CD14-positive monocyte (primary cell): ENCODE measurements around the gene TP53TG5. TPM values are rescaled to one million over a fixed set of nuclear protein-coding genes. Genes with fewer than 3 reads are reported as not detected.

Experiments
- DNase-seq, 3 donors: peaks; one replicate each; pipeline ENCODE4 v3.0.0-alpha.2; 2011 to 2022
- H2AFZ ChIP-seq: 2 replicates; pipeline ENCODE4 v1.6.0; 2012; ENCODE audit warnings: mild to moderate bottlenecking, low read depth, low read length, inconsistent platforms; ENCODE audit not compliant: insufficient read depth, poor library complexity, severe bottlenecking
- H3K27ac ChIP-seq, 2 donors: 1 replicate in 1 of 2; 2 replicates in 1 of 2; pipeline ENCODE4 v1.5.1; 2012 to 2013; ENCODE audit warnings: low read length in 2 of 2, control low read depth in 1 of 2, inconsistent platforms in 1 of 2, low read depth in 1 of 2, mild to moderate bottlenecking in 1 of 2
- H3K27me3 ChIP-seq, 2 donors: one replicate each; pipeline versions ENCODE4 v1.6.0 to v1.6.1; 2011 to 2013; ENCODE audit warnings: low read length in 2 of 2; ENCODE audit not compliant: control insufficient read depth in 2 of 2, insufficient read depth in 2 of 2
- H3K36me3 ChIP-seq, 2 donors: replicated peaks in 1 of 2; 1 replicate in 1 of 2; 2 replicates in 1 of 2; pipeline versions ENCODE4 v1.5.1 to v1.6.1; 2012 to 2013; ENCODE audit warnings: low read length in 2 of 2, control low read depth in 1 of 2, inconsistent platforms in 1 of 2, mild to moderate bottlenecking in 1 of 2; ENCODE audit not compliant: insufficient read depth in 2 of 2, control insufficient read depth in 1 of 2
- H3K4me1 ChIP-seq, 2 donors: 1 replicate in 1 of 2; 2 replicates in 1 of 2; pipeline versions ENCODE4 v1.5.1 to v1.6.1; 2012 to 2013; ENCODE audit warnings: low read length in 2 of 2, control low read depth in 1 of 2, inconsistent platforms in 1 of 2, mild to moderate bottlenecking in 1 of 2, moderate library complexity in 1 of 2; ENCODE audit not compliant: insufficient read depth in 2 of 2, control insufficient read depth in 1 of 2
- H3K4me2 ChIP-seq: replicated peaks from 2 replicates; pipeline ENCODE3; 2012; ENCODE audit warnings: low read length, moderate library complexity, mild to moderate bottlenecking; ENCODE audit not compliant: poor library complexity, severe bottlenecking; ENCODE audit errors: extremely low read depth
- H3K4me3 ChIP-seq, 3 experiments: fragments of 200-600 bp in 1 of 3; sonication (generic) in 1 of 3; replicated peaks in 1 of 3; 1 replicate in 2 of 3; 2 replicates in 1 of 3; pipeline ENCODE4 v1.5.1; 2011 to 2013; ENCODE audit warnings: low read length in 3 of 3, mild to moderate bottlenecking in 3 of 3, control low read depth in 2 of 3, low read depth in 2 of 3, inconsistent platforms in 1 of 3, moderate library complexity in 1 of 3
- H3K79me2 ChIP-seq: 2 replicates; pipeline ENCODE4 v1.6.0; 2012; ENCODE audit warnings: mild to moderate bottlenecking, control low read depth, inconsistent platforms, low read length, moderate library complexity; ENCODE audit not compliant: insufficient read depth
- H3K9ac ChIP-seq: 2 replicates; pipeline ENCODE4 v1.6.0; 2017; ENCODE audit warnings: low read length, mild to moderate bottlenecking; ENCODE audit not compliant: insufficient read depth, poor library complexity, severe bottlenecking
- H3K9me3 ChIP-seq, 2 donors: replicated peaks in 1 of 2; 1 replicate in 1 of 2; 2 replicates in 1 of 2; pipeline versions ENCODE4 v1.5.1 to v1.6.1; 2012 to 2013; ENCODE audit warnings: low read length in 2 of 2, control low read depth in 1 of 2; ENCODE audit not compliant: control insufficient read depth in 1 of 2, insufficient read depth in 1 of 2
- H4K20me1 ChIP-seq: 2 replicates; pipeline ENCODE4 v1.6.0; 2012; ENCODE audit warnings: mild to moderate bottlenecking, low read length, control low read depth, moderate library complexity; ENCODE audit not compliant: insufficient read depth
- H3K27ac Mint-ChIP-seq, 7 donors: one replicate each; pipeline ENCODE4 v1.8.0; 2020; ENCODE audit warnings: mild to moderate bottlenecking in 7 of 7, mixed read lengths in 7 of 7, moderate library complexity in 6 of 7, inconsistent platforms in 2 of 7
- H3K27me3 Mint-ChIP-seq, 3 donors: one replicate each; pipeline ENCODE4 v1.8.0; 2021 to 2022; ENCODE audit warnings: low read depth in 3 of 3, mild to moderate bottlenecking in 3 of 3, mixed read lengths in 3 of 3, moderate library complexity in 3 of 3, inconsistent platforms in 1 of 3
- H3K36me3 Mint-ChIP-seq, 2 donors: one replicate each; pipeline ENCODE4 v1.8.0; 2020; ENCODE audit warnings: mixed read lengths in 2 of 2, inconsistent platforms in 1 of 2, mild to moderate bottlenecking in 1 of 2
- H3K4me1 Mint-ChIP-seq: one replicate; pipeline ENCODE4 v1.8.0; 2020; ENCODE audit warnings: mild to moderate bottlenecking, mixed read lengths
- H3K4me3 Mint-ChIP-seq, 2 donors: one replicate each; pipeline ENCODE4 v1.8.0; 2020; ENCODE audit warnings: mild to moderate bottlenecking in 2 of 2, mixed read lengths in 2 of 2, moderate library complexity in 1 of 2
- H3K9me3 Mint-ChIP-seq, 7 donors: one replicate each; pipeline ENCODE4 v1.8.0; 2020 to 2022; ENCODE audit warnings: mixed read lengths in 7 of 7, mild to moderate bottlenecking in 6 of 7, moderate library complexity in 6 of 7, inconsistent platforms in 2 of 7
- CTCF ChIP-seq: fragments of 200-600 bp; IDR thresholded peaks from one replicate; pipeline ENCODE4 v1.8.0; 2022; ENCODE audit warnings: antibody characterized with exemption, mild to moderate bottlenecking
- WGBS: methylation state at CpG from one replicate; pipeline ENCODE4 v1.1.5; 2013; ENCODE audit warnings: missing lambda C conversion rate; ENCODE audit not compliant: insufficient coverage; 5-methylcytosine and 5-hydroxymethylcytosine counted together
- intact Hi-C, 2 donors: fragments of 100-400 bp; cut with micrococcal nuclease; formaldehyde crosslinking; loops; one replicate each; pipeline versions ENCODE4 v1.15.0 to v1.15.1; 2023
- polyA plus RNA-seq, 3 donors: library from polyadenylated mRNA; depleted of rRNA in 1 of 3; unstranded in 2 of 3; stranded (reverse) in 1 of 3; fragments of 300-500 nt in 2 of 3; fragments of >200 nt in 1 of 3; fragmentation: Illumina TruSeq in 2 of 3; gene quantifications; 1 replicate in 2 of 3; 2 replicates in 1 of 3; pipeline ENCODE4 v1.2.3, GENCODE V29; 2012 to 2021

The TP53TG5 gene
- polyA plus RNA-seq, 3 donors = 0.11 TPM; not detected in 2

DNA sequence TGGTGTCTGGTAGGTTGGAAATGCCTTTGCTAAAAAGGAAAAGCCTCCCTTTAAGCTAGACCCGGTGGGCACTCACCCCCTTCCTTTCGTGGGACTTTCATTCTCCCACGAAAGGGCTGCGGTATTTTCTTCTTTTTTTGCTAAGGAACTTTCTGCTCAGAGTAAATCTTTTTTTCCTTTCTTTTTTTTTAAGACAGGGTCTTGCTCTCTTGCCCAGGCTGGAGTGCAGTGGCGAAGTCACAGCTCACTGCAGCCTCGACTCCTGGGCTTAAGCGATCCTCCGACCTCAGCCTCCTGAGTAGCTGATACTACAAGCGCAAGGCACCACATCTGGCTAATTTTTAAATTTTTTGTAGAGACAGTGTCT is 4.0 kb downstream of the TP53TG5 start:
- Histone ChIP-seq H4K20me1 (no peaks in the 10 kb centered on the region), H3K79me2 (no peaks in the 10 kb centered on the region), H3K4me3 (peak overlapping the region in 1 of 3 experiments; percentile 77), H3K9ac (peak overlapping the region; percentile 39), H3K4me1 (peaks cover 17 to 22% of the 10 kb centered on the region in 2 donors), H3K9me3 (no peaks in the 10 kb centered on the region), H3K4me2 (peak overlapping the region; percentile 81), H3K27ac (no peak overlapping the region), H2AFZ (peak overlapping the region; percentile 62), H3K27me3 (peaks cover 0 to 3% of the 10 kb centered on the region in 2 donors), H3K36me3 (peaks cover 0 to 5% of the 10 kb centered on the region in 2 donors)
- Mint-ChIP-seq H3K4me1 (peaks cover 22% of the 10 kb centered on the region), H3K9me3 (peaks cover 0 to 3% (median 0%) of the 10 kb centered on the region in 7 donors), H3K4me3 (peak overlapping the region; percentile 86 to 93), H3K27ac (no peak overlapping the region), H3K36me3 (peaks cover 25 to 31% of the 10 kb centered on the region in 2 donors), H3K27me3 (peaks cover 2 to 11% (median 10%) of the 10 kb centered on the region in 3 donors)
- DNase-seq = no peak
- TF ChIP-seq CTCF = peak; percentile 77
- intact Hi-C loops = loop anchor here (2.0 to 5.0 kb wide), 3 partner anchors 33 to 63 kb away; partner anchors contain the start of gene DBNDD2 (in 1 of the 2)
- WGBS = 91% methylated on average over 4 of the region's 9 CpGs

DNA sequence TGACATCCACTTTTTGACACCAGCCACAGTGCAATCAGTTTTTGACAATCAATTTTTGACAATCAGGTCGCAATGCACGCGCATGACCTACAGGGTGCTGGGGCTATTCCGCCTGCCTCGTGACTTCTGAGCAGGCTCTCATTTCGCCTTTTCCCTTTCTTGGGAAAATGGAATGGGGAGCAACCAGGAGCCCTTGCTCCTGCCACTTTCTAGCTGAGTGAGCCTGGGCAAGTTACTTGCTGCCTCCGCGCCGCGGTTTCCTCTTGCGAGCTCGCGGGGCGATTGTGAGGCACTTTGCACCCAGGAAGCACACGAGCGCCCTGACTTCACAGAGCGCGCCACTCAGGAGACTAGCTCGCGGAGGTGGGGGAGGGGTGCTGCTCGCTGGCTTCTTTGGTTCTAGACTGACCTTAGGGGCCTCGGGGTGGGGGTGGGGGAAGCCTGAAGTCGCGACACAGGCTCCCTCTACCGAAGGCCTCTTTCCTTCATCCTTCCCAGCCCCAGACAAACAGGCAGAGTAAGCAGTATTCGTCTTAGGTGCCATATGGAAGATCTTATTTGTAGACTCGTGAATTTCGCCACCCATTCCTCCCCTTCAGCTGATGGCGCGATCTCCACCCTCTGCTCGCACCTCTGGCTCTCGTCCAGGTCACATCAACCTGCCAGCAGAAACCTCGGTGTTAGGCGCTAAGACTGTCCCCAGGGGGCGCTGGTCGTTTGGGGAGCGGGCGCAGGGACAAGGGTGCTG is 4.6 kb downstream of the TP53TG5 start:
- peak overlapping the region; percentile 39 for H3K9ac ChIP-seq
- H3K9me3 Mint-ChIP-seq = peaks cover 0 to 3% (median 0%) of the 10 kb centered on the region in 7 donors
- peak overlapping the region; percentile 86 to 93 for H3K4me3 Mint-ChIP-seq

More for the DNA sequence above, 4.6 kb downstream of the TP53TG5 start:
- intact Hi-C loops = loop anchor here (2.0 to 5.0 kb wide), 3 partner anchors 34 to 64 kb away; partner anchors contain the start of gene DBNDD2 (in 1 of the 2)
- Mint-ChIP-seq H3K4me1 (peaks cover 28% of the 10 kb centered on the region), H3K27ac (peak overlapping the region in 6 of 7 donors; percentile 15 to 78 (median 52)), H3K27me3 (peaks cover 2 to 11% (median 10%) of the 10 kb centered on the region in 3 donors), H3K36me3 (peaks cover 27 to 36% of the 10 kb centered on the region in 2 donors)
- peaks cover 3% of the 10 kb centered on the region for H4K20me1 ChIP-seq
- H3K4me3 ChIP-seq = peak overlapping the region; percentile 23 to 77 (median 35)
- no peaks in the 10 kb centered on the region for H3K79me2 ChIP-seq
- H3K27me3 ChIP-seq = peaks cover 0 to 3% of the 10 kb centered on the region in 2 donors
- H3K36me3 ChIP-seq = peaks cover 0 to 5% of the 10 kb centered on the region in 2 donors
- peaks cover 23 to 28% of the 10 kb centered on the region in 2 donors for H3K4me1 ChIP-seq
- no peak overlapping the region for H3K27ac ChIP-seq
- DNase-seq = peak; percentile 69 to 74 (median 74)
- H3K4me2 ChIP-seq = peak overlapping the region; percentile 81
- peak overlapping the region; percentile 62 for H2AFZ ChIP-seq
- no peaks in the 10 kb centered on the region for H3K9me3 ChIP-seq
- peak; percentile 92 for TF ChIP-seq CTCF
- 2% methylated on average over 13 of the region's 38 CpGs for WGBS
